Measurements from ENCODE around the gene EIPR1. TPM values are rescaled to one million over a fixed set of nuclear protein-coding genes. Genes with fewer than 3 reads are reported as not detected.
"Not testable (repeated sequence)": the region's sequence is repeated elsewhere in the genome, so short reads cannot be mapped to it uniquely, and the experiment has no call there.

EIPR1 gene
- total and polyA plus RNA-seq, 9 donors: 6.6 to 16.6 (median 8.9) TPM

DNA sequence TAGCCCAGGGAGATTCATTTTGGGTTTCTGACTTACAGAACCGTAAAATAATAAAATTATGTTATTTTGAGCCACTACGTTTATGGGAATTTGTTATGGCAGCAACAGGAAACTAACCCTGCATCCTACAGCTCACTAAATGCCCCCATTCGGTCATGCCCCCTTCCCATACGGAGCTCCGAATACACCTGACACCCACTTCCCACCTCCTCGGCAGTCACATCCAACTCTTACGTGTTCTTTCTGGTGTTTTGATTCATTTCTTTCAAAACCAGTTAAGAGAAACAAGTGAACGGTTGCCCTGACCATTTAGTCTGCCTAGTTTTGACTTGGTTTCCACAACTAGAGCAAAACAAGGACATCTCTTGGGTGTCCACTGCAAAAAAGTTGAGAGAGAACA is 19.7 kb downstream of the EIPR1 start:
- TF ChIP-seq EP300 (IDR thresholded peaks at IDR 0.05) (no peak), POLR2A (IDR thresholded peaks at IDR 0.05) (no peak), CTCF (IDR thresholded peaks at IDR 0.05) (no peak)
- no peaks in the 10 kb centered on the region for H3K9me3 ChIP-seq
- H3K27ac ChIP-seq: no peak overlapping the region
- 82 to 94% (median 85%) methylated on average over 8 of the region's 8 CpGs for WGBS, 3 donors
- no peak overlapping the region for H3K4me3 ChIP-seq
- H3K4me1 ChIP-seq (ENCODE audit: insufficient read depth): no peaks in the 10 kb centered on the region
- H3K36me3 ChIP-seq: no peaks in the 10 kb centered on the region
- intact Hi-C loops (cut with DNase I): no loop called here
- no peak for DNase-seq
- no peaks in the 10 kb centered on the region for H3K27me3 ChIP-seq

- intact Hi-C loops (cut with DNase I); H3K27ac ChIP-seq: not testable (repeated sequence)
- 90 to 93% (median 91%) methylated on average over 2 of the region's 2 CpGs for whole genome bisulfite sequencing, 3 donors
These were observed 20.2 kb downstream of the EIPR1 start for GRCh38 chr2:3357446-3357845.

GRCh38 chr2:3356799-3357198 is 20.8 kb downstream of the EIPR1 start:
- Histone ChIP-seq H3K27ac (no peak overlapping the region), H3K4me1 (ENCODE audit: insufficient read depth) (no peaks in the 10 kb centered on the region), H3K9me3 (no peaks in the 10 kb centered on the region), H3K4me3 (no peak overlapping the region), H3K27me3 (no peaks in the 10 kb centered on the region), H3K36me3 (no peaks in the 10 kb centered on the region)
- intact Hi-C loops (cut with DNase I): no loop called here
- TF ChIP-seq EP300 (IDR thresholded peaks at IDR 0.05) (no peak), CTCF (IDR thresholded peaks at IDR 0.05) (no peak), POLR2A (IDR thresholded peaks at IDR 0.05) (no peak)
- DNase-seq: no peak
- 83 to 91% (median 83%) methylated on average over 2 of the region's 2 CpGs for WGBS, 3 donors

More at GRCh38 chr2:3357446-3357845, 20.2 kb downstream of the EIPR1 start:
- not testable (repeated sequence) for H3K4me1 ChIP-seq (ENCODE audit: insufficient read depth); H3K4me3 ChIP-seq; H3K36me3 ChIP-seq; DNase-seq; H3K9me3 ChIP-seq; H3K27me3 ChIP-seq

DNA sequence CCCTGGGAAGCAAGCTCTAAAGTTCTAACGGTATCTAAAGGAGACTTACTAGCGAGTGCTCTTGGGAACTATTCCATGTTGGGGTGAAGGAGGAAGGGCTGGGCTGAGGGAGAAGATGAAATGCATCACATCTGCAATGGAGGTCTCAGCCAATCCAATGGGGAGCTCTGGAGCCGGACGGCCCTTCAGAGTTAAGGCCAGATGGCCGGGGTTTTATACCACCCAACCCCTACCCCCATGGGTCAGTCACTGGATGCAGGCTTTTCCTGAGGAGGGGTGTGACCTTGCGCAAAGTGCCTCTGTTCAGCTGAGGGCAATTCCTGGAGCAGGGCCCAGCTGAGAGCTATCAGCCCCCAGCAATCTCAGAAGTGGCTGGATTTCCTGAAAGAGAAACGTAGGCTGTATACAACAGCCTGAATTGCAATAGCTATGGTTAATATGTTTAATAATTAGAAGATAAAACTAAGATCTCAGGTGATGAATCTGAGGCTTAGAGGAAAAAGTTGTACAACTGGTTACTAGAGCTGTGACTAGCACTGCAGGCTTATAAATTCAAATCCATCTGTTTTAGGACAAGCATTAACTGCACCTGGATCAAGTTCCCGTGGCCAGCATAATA is 21.6 kb downstream of the EIPR1 start:
- Histone ChIP-seq H3K27ac (no peak overlapping the region), H3K9me3 (no peaks in the 10 kb centered on the region), H3K4me3 (no peak overlapping the region), H3K36me3 (no peaks in the 10 kb centered on the region), H3K4me1 (ENCODE audit: insufficient read depth) (no peaks in the 10 kb centered on the region), H3K27me3 (no peaks in the 10 kb centered on the region)
- no peak for DNase-seq
- TF ChIP-seq CTCF (IDR thresholded peaks at IDR 0.05): no peak
- intact Hi-C loops (cut with DNase I): no loop called here
- WGBS, 3 donors: 92 to 94% (median 93%) methylated on average over 8 of the region's 8 CpGs

DNA sequence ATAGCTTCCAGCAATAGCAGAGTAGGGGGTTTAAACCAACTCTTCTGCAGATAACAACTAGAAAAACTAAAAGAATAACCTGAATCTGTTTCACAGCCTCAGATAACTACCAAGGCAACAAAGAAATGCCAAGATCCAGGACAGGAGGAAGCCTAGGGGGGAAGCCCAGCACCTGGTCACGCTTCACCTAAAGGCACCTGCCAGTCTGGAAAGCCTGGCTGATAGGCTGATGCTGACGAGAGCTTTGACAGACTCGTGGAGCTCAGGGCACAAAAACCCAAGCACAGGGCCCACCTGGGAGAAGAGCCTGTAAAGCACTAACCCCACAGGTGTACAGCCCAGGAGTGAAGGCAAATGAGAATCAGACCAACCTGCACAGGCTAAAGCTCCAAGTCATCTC is 22.6 kb downstream of the EIPR1 start:
- 93 to 95% (median 95%) methylated on average over 3 of the region's 3 CpGs for WGBS, 3 donors
- no peak for DNase-seq
- Histone ChIP-seq H3K4me3 (no peak overlapping the region), H3K4me1 (ENCODE audit: insufficient read depth) (no peaks in the 10 kb centered on the region), H3K27me3 (no peaks in the 10 kb centered on the region), H3K9me3 (no peaks in the 10 kb centered on the region), H3K27ac (no peak overlapping the region), H3K36me3 (no peaks in the 10 kb centered on the region)
- TF ChIP-seq POLR2A (IDR thresholded peaks at IDR 0.05) (no peak), CTCF (IDR thresholded peaks at IDR 0.05) (no peak), EP300 (IDR thresholded peaks at IDR 0.05) (no peak)
- intact Hi-C loops (cut with DNase I): no loop called here

Data from ovary (tissue), 9 donors.